ENCODE data around the gene LRP2BP. TPM values are rescaled to one million over a fixed set of nuclear protein-coding genes. Genes with fewer than 3 reads are reported as not detected.

The LRP2BP gene
- polyA plus RNA-seq, 1 experiment = 0.13 TPM

- peaks cover 2% of the 10 kb centered on the region; the same call in 1 of the 2 replicates for H3K36me3 ChIP-seq (ENCODE audit: control insufficient read depth, insufficient read depth, low read length)
- H3K4me3 ChIP-seq (ENCODE audit: low read depth, low read length) = no peak overlapping the region
- CTCF ChIA-PET = no interaction called here
- H3K27me3 ChIP-seq (ENCODE audit: control insufficient read depth, insufficient read depth, low read length) = no peaks in the 10 kb centered on the region
- POLR2A ChIA-PET = no interaction called here
- TF ChIP-seq CTCF (IDR thresholded peaks at IDR 0.05; ENCODE audit: insufficient read depth, low read depth, low read length) = no peak
- DNase-seq (ENCODE audit: low read depth) = peak; percentile 31
These were observed 38.5 kb downstream of the LRP2BP start for GRCh38 chr4:185357211-185357610.

DNA sequence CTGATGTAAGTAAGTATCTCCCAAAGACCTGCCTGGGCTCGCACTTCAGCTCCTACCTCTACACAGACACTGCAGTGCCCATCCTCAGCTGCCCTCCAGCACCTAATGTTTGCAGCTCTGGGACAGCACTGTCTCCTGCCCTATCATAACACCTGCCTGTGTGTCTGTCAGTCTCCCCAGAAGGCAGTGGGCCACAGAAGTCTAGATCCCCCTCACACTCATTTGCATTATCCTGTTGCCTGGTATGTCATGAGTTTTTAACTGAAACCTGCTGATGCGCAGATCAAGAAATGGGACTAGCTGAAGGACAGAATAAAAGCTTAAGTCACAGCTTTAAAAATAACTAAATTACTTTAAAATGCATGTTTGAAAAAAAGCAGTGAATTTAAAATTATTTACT lies 43.0 kb downstream of the LRP2BP start:
- Histone ChIP-seq H3K27me3 (ENCODE audit: control insufficient read depth, insufficient read depth, low read length) (no peaks in the 10 kb centered on the region), H3K36me3 (ENCODE audit: control insufficient read depth, insufficient read depth, low read length) (peaks cover 7% of the 10 kb centered on the region), H3K4me3 (ENCODE audit: low read depth, low read length) (no peak overlapping the region)
- CTCF ChIA-PET = interaction anchor here (1.3 kb wide), 1 partner anchor 14 kb away, joined by 3 read pairs; no protein-coding TSS in a partner anchor
- no peak for DNase-seq (ENCODE audit: low read depth)
- POLR2A ChIA-PET = no interaction called here
- no peak for TF ChIP-seq CTCF (IDR thresholded peaks at IDR 0.05; ENCODE audit: insufficient read depth, low read depth, low read length)

DNA sequence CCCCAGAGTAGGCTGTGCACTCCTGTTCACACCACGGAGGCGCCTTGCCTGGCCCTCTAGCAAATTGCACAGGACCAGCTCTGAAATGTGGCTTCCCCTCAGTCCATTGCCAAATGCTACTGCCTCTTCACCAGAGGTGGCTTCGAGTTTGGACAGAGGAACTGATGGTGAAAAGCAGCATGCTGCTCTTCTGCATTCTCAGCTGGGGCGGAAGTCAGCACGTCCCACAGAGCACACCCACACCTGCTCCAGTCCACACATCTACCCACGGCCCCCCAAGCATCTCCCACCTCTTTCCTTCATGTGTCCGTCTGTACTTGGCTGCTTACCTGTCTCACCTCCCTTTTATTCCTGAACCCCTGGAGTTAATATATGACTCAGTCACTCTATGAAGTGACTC lies 43.5 kb downstream of the LRP2BP start:
- H3K36me3 ChIP-seq (ENCODE audit: control insufficient read depth, insufficient read depth, low read length) = peaks cover 7% of the 10 kb centered on the region
- POLR2A ChIA-PET = no interaction called here

GRCh38 chr4:185351691-185352090 lies 44.0 kb downstream of the LRP2BP start:
- POLR2A ChIA-PET = no interaction called here
- TF ChIP-seq CTCF (IDR thresholded peaks at IDR 0.05; ENCODE audit: insufficient read depth, low read depth, low read length) = no peak
- H3K4me3 ChIP-seq (ENCODE audit: low read depth, low read length) = no peak overlapping the region
- no peaks in the 10 kb centered on the region for H3K27me3 ChIP-seq (ENCODE audit: control insufficient read depth, insufficient read depth, low read length)
- no peak for DNase-seq (ENCODE audit: low read depth)
- CTCF ChIA-PET = interaction anchor here (1.0 kb wide), 1 partner anchor 34 kb away, joined by 3 read pairs; no protein-coding TSS in a partner anchor
- H3K36me3 ChIP-seq (ENCODE audit: control insufficient read depth, insufficient read depth, low read length) = peaks cover 7% of the 10 kb centered on the region

More for the DNA sequence above, 43.5 kb downstream of the LRP2BP start:
- no peak for TF ChIP-seq CTCF (IDR thresholded peaks at IDR 0.05; ENCODE audit: insufficient read depth, low read depth, low read length)
- DNase-seq (ENCODE audit: low read depth) = no peak
- CTCF ChIA-PET = interaction anchor here (1.3 kb wide), 1 partner anchor 15 kb away, joined by 3 read pairs; no protein-coding TSS in a partner anchor
- H3K4me3 ChIP-seq (ENCODE audit: low read depth, low read length) = no peak overlapping the region
- H3K27me3 ChIP-seq (ENCODE audit: control insufficient read depth, insufficient read depth, low read length) = no peaks in the 10 kb centered on the region

GRCh38 chr4:185346975-185347601 lies 48.6 kb downstream of the LRP2BP start:
- Histone ChIP-seq H3K4me3 (ENCODE audit: low read depth, low read length) (no peak overlapping the region), H3K36me3 (ENCODE audit: control insufficient read depth, insufficient read depth, low read length) (peaks cover 10% of the 10 kb centered on the region), H3K27me3 (ENCODE audit: control insufficient read depth, insufficient read depth, low read length) (no peaks in the 10 kb centered on the region)
- no peak for TF ChIP-seq CTCF (IDR thresholded peaks at IDR 0.05; ENCODE audit: insufficient read depth, low read depth, low read length)
- ChIA-PET CTCF (interaction anchor here (0.6 kb wide), 1 partner anchor 47 kb away, joined by 3 read pairs; no protein-coding TSS in a partner anchor), POLR2A (no interaction called here)
- no peak for DNase-seq (ENCODE audit: low read depth)

All from BJ (cell line).